Brain microvascular endothelial cell (primary cell): ENCODE measurements around the gene LGR4.

ENCODE experiments used
- DNase-seq: peaks from one replicate; pipeline ENCODE4 v3.0.0-alpha.2; 2020
- H3K27ac ChIP-seq: fragments of 250-450 bp; sonication (Bioruptor Pico); 2 replicates; pipeline ENCODE4 v1.5.1; 2020; ENCODE audit warnings: mild to moderate bottlenecking, moderate library complexity
- H3K27me3 ChIP-seq: fragments of 250-450 bp; sonication (Bioruptor Pico); replicated peaks from 2 replicates; pipeline ENCODE4 v1.5.1; 2020; ENCODE audit warnings: mild to moderate bottlenecking
- H3K36me3 ChIP-seq: fragments of 250-450 bp; sonication (Bioruptor Pico); replicated peaks from 2 replicates; pipeline ENCODE4 v1.5.1; 2020; ENCODE audit warnings: mild to moderate bottlenecking
- H3K4me3 ChIP-seq: 2 replicates; pipeline ENCODE4 v1.5.1; 2011; ENCODE audit warnings: low read depth, mild to moderate bottlenecking, control low read depth, low read length, moderate library complexity
- CTCF ChIP-seq: IDR thresholded peaks from 2 replicates; pipeline ENCODE4 v1.5.1; 2011; ENCODE audit warnings: low read depth, mild to moderate bottlenecking, moderate library complexity, low read length, control low read depth, inconsistent platforms; ENCODE audit errors: missing control alignments
- in situ Hi-C: cut with HindIII; loops from 2 replicates; pipeline ENCODE4 v1.10.0; 2017; ENCODE audit warnings: low sequenced_read_pairs, low pct_ligation_motif_present

Gene LGR4

GRCh38 chr11:27427183-27427980, 45.2 kb downstream of the LGR4 start:
- H3K27ac ChIP-seq = peak overlapping the region; percentile 25
- H3K27me3 ChIP-seq = no peaks in the 10 kb centered on the region
- in situ Hi-C loops = no loop called here
- no peak for DNase-seq
- no peak for TF ChIP-seq CTCF
- no peak overlapping the region for H3K4me3 ChIP-seq
- H3K36me3 ChIP-seq = no peaks in the 10 kb centered on the region

GRCh38 chr11:27425814-27426213, 46.8 kb downstream of the LGR4 start:
- in situ Hi-C loops = no loop called here
- no peak for DNase-seq
- no peak overlapping the region for H3K27ac ChIP-seq
- H3K4me3 ChIP-seq = no peak overlapping the region
- no peaks in the 10 kb centered on the region for H3K27me3 ChIP-seq
- no peaks in the 10 kb centered on the region for H3K36me3 ChIP-seq
- no peak for TF ChIP-seq CTCF

- H3K27ac ChIP-seq = no peak overlapping the region
- TF ChIP-seq CTCF = no peak
- no peak overlapping the region for H3K4me3 ChIP-seq
- no peaks in the 10 kb centered on the region for H3K27me3 ChIP-seq
- in situ Hi-C loops = no loop called here
- no peaks in the 10 kb centered on the region for H3K36me3 ChIP-seq
- peak; percentile 17 for DNase-seq
Measured at GRCh38 chr11:27423125-27423524, 49.5 kb downstream of the LGR4 start.

- in situ Hi-C loops = no loop called here
- TF ChIP-seq CTCF = no peak
- H3K27me3 ChIP-seq = no peaks in the 10 kb centered on the region
- no peak overlapping the region for H3K27ac ChIP-seq
- no peak overlapping the region for H3K4me3 ChIP-seq
- no peak for DNase-seq
- H3K36me3 ChIP-seq = no peaks in the 10 kb centered on the region
Measured at GRCh38 chr11:27421819-27422494, 50.6 kb downstream of the LGR4 start.

- in situ Hi-C loops = no loop called here
- Histone ChIP-seq H3K36me3 (no peaks in the 10 kb centered on the region), H3K4me3 (no peak overlapping the region), H3K27me3 (no peaks in the 10 kb centered on the region), H3K27ac (no peak overlapping the region)
- no peak for TF ChIP-seq CTCF
- DNase-seq = no peak
Measured at GRCh38 chr11:27420722-27421572, 51.6 kb downstream of the LGR4 start.
